ENCODE measurements around the gene PIK3R6.

- no peak for TF ChIP-seq CTCF (conservative IDR thresholded peaks at IDR 0.05; ENCODE audit: low read depth in 2 of 2)
- TF ChIP-seq POLR2AphosphoS5 (IDR thresholded peaks at IDR 0.05; ENCODE audit: low read depth) = no peak
- no peak for TF ChIP-seq EZH2 (IDR thresholded peaks at IDR 0.05; ENCODE audit: low read depth, unreplicated experiment)
- TF ChIP-seq EZH2phosphoT487 (IDR thresholded peaks at IDR 0.05; ENCODE audit: unreplicated experiment) = no peak
- TF ChIP-seq, protein P1, sequence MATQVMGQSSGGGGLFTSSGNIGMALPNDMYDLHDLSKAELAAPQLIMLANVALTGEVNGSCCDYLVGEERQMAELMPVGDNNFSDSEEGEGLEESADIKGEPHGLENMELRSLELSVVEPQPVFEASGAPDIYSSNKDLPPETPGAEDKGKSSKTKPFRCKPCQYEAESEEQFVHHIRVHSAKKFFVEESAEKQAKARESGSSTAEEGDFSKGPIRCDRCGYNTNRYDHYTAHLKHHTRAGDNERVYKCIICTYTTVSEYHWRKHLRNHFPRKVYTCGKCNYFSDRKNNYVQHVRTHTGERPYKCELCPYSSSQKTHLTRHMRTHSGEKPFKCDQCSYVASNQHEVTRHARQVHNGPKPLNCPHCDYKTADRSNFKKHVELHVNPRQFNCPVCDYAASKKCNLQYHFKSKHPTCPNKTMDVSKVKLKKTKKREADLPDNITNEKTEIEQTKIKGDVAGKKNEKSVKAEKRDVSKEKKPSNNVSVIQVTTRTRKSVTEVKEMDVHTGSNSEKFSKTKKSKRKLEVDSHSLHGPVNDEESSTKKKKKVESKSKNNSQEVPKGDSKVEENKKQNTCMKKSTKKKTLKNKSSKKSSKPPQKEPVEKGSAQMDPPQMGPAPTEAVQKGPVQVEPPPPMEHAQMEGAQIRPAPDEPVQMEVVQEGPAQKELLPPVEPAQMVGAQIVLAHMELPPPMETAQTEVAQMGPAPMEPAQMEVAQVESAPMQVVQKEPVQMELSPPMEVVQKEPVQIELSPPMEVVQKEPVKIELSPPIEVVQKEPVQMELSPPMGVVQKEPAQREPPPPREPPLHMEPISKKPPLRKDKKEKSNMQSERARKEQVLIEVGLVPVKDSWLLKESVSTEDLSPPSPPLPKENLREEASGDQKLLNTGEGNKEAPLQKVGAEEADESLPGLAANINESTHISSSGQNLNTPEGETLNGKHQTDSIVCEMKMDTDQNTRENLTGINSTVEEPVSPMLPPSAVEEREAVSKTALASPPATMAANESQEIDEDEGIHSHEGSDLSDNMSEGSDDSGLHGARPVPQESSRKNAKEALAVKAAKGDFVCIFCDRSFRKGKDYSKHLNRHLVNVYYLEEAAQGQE (IDR thresholded peaks at IDR 0.05; ENCODE audit: unreplicated experiment) = no peak
- TF ChIP-seq CREB1 (CRISPR knock-in tag; IDR thresholded peaks at IDR 0.05; ENCODE audit: low read depth) = no peak
These were observed 36.7 kb upstream of the PIK3R6 start for GRCh38 chr17:8904201-8904600.
